Panc1 (cell line): ENCODE results near the gene TSPAN7. TPM values are rescaled to one million over a fixed set of nuclear protein-coding genes. Genes with fewer than 3 reads are reported as not detected.

Source experiments
- ATAC-seq: fragments of 200-7000 bp; cut with Tn5 transposase; 2 replicates; pipeline ENCODE4 v1.9.1; 2020; ENCODE audit warnings: mild to moderate bottlenecking, moderate library complexity
- BruUV-seq: library from RNA; stranded (reverse); fragments of 400-500 nt; replicated peaks from 2 replicates; lab custom pipeline; 2021; lab: Mats Ljungman, UMichigan
- CTCF ChIA-PET: fragments of 300-600 bp; sonication (Branson Sonifier 250); formaldehyde crosslinking; loops from one replicate; lab custom pipeline; 2022; ENCODE audit warnings: antibody characterized with exemption; lab: Charles Lee
- POLR2A ChIA-PET: fragments of 300-600 bp; sonication (Branson Sonifier 250); formaldehyde crosslinking; loops from one replicate; lab custom pipeline; 2022; ENCODE audit warnings: antibody characterized with exemption; lab: Charles Lee
- DNase-seq: peaks from one replicate; pipeline ENCODE4 v3.0.0-alpha.2; 2010; ENCODE audit warnings: low read depth, low spot score
- H3K27ac ChIP-seq: 2 replicates; pipeline ENCODE4 v1.5.1; 2011; ENCODE audit warnings: mild to moderate bottlenecking, low read length, inconsistent platforms
- H3K27me3 ChIP-seq: fragments of 200-500 bp; sonication (Bioruptor generic); 2 replicates; pipeline ENCODE4 v1.6.0; 2014; ENCODE audit warnings: low read length, inconsistent platforms; ENCODE audit not compliant: control insufficient read depth, insufficient read depth
- H3K36me3 ChIP-seq: fragments of 200-500 bp; sonication (Bioruptor generic); 2 replicates; pipeline ENCODE4 v1.5.1; 2014; ENCODE audit warnings: inconsistent platforms, mild to moderate bottlenecking, low read length, moderate library complexity; ENCODE audit not compliant: control insufficient read depth, insufficient read depth
- H3K4me1 ChIP-seq: 2 replicates; pipeline ENCODE4 v1.5.1; 2011; ENCODE audit warnings: inconsistent platforms, mild to moderate bottlenecking, low read length, moderate library complexity; ENCODE audit not compliant: control insufficient read depth, insufficient read depth
- H3K4me3 ChIP-seq, 2 experiments: 2 replicates each; pipeline ENCODE4 v1.5.1; 2011 to 2012; ENCODE audit warnings: low read depth in 2 of 2, low read length in 2 of 2, mild to moderate bottlenecking in 2 of 2, inconsistent platforms in 1 of 2, moderate library complexity in 1 of 2
- H3K9me3 ChIP-seq: fragments of 200-500 bp; sonication (Bioruptor generic); 2 replicates; pipeline ENCODE4 v1.5.1; 2014; ENCODE audit warnings: low read depth, mild to moderate bottlenecking, inconsistent platforms, low read length, moderate library complexity; ENCODE audit not compliant: control insufficient read depth, insufficient read depth
- CTCF ChIP-seq: fragments of 450-650 bp; IDR thresholded peaks from 2 replicates; pipeline ENCODE4 v1.5.1; 2017; ENCODE audit warnings: mild to moderate bottlenecking
- POLR2AphosphoS5 ChIP-seq: IDR thresholded peaks from 2 replicates; pipeline ENCODE4 v1.6.1; 2012; ENCODE audit warnings: mild to moderate bottlenecking, low read depth, low read length, moderate library complexity
- REST ChIP-seq, 2 experiments: IDR thresholded peaks; 2 replicates each; pipeline ENCODE4 v1.6.1; 2011 to 2012; ENCODE audit warnings: low read depth in 2 of 2, control low read depth in 1 of 2, low read length in 1 of 2, mild to moderate bottlenecking in 1 of 2, moderate library complexity in 1 of 2; ENCODE audit not compliant: insufficient read depth in 1 of 2
- SIN3A ChIP-seq: IDR thresholded peaks from 2 replicates; pipeline ENCODE4 v1.6.1; 2012; ENCODE audit warnings: low read depth, mild to moderate bottlenecking, low read length, moderate library complexity, borderline replicate concordance; ENCODE audit not compliant: insufficient read depth
- TCF7L2 ChIP-seq: IDR thresholded peaks from 2 replicates; pipeline ENCODE4 v1.6.1; 2011; ENCODE audit warnings: mild to moderate bottlenecking, low read depth, low read length, inconsistent platforms
- in situ Hi-C: cut with HindIII; loops from 2 replicates; pipeline ENCODE4 v1.10.0; 2016; ENCODE audit warnings: low sequenced_read_pairs, low pct_unique_long_range_greater_than_20kb
- intact Hi-C: fragments of 100-400 bp; cut with micrococcal nuclease; formaldehyde crosslinking; loops from one replicate; pipeline ENCODE4 v1.10.0; 2022; ENCODE audit not compliant: unreplicated experiment
- total RNA-seq: library from RNA; stranded (reverse); gene quantifications from one replicate; pipeline ENCODE4 v1.2.1, GENCODE V29; 2021; ENCODE audit not compliant: unreplicated experiment

Gene TSPAN7
- total RNA-seq, 1 experiment from 2014 or later: 0.13 TPM

- no peak overlapping the region for H3K27ac ChIP-seq
- ChIA-PET POLR2A (no interaction called here), CTCF (no interaction called here)
- H3K36me3 ChIP-seq: no peaks in the 10 kb centered on the region
- no peak for TF ChIP-seq SIN3A
- no peak for TF ChIP-seq TCF7L2
- TF ChIP-seq POLR2AphosphoS5: no peak
- no peak for TF ChIP-seq REST (IDR thresholded peaks at IDR 0.05; ENCODE audit: insufficient read depth in 1 of 2, low read depth in 2 of 2, low read length in 1 of 2)
- TF ChIP-seq CTCF: no peak
- no peaks in the 10 kb centered on the region for H3K4me1 ChIP-seq
- intact Hi-C loops (no loop called here), in situ Hi-C loops (no loop called here)
- BruUV-seq: no TSS peak
- H3K9me3 ChIP-seq: no peaks in the 10 kb centered on the region
- ATAC-seq: no peak
- no peak for DNase-seq
- no peaks in the 10 kb centered on the region for H3K27me3 ChIP-seq
- no peak overlapping the region for H3K4me3 ChIP-seq
These were observed 53.1 kb downstream of the TSPAN7 start for GRCh38 chrX:38614485-38614884.

- BruUV-seq: no TSS peak
- Histone ChIP-seq H3K4me1 (no peaks in the 10 kb centered on the region), H3K27me3 (no peaks in the 10 kb centered on the region), H3K4me3 (no peak overlapping the region), H3K36me3 (no peaks in the 10 kb centered on the region), H3K27ac (no peak overlapping the region), H3K9me3 (no peaks in the 10 kb centered on the region)
- in situ Hi-C loops (no loop called here), intact Hi-C loops (no loop called here)
- CTCF ChIA-PET: no interaction called here
- ATAC-seq: no peak
- no peak for TF ChIP-seq TCF7L2
- no peak for TF ChIP-seq REST (IDR thresholded peaks at IDR 0.05; ENCODE audit: insufficient read depth in 1 of 2, low read depth in 2 of 2, low read length in 1 of 2)
- TF ChIP-seq SIN3A: no peak
- TF ChIP-seq POLR2AphosphoS5: no peak
- no peak for TF ChIP-seq CTCF
- DNase-seq: no peak
- POLR2A ChIA-PET: no interaction called here
These were observed 55.6 kb downstream of the TSPAN7 start for GRCh38 chrX:38616904-38617303.
